GM23338 (cell line): ENCODE results near the gene ART1. TPM values are rescaled to one million over a fixed set of nuclear protein-coding genes. Genes with fewer than 3 reads are reported as not detected.

ENCODE experiments used
- ATAC-seq: fragments of 200-7000 bp; cut with Tn5 transposase; 3 replicates; pipeline ENCODE4 v1.9.1; 2020
- DNase-seq: peaks from one replicate; pipeline ENCODE4 v3.0.0-alpha.2; 2015; ENCODE audit warnings: low spot score
- H2AFZ ChIP-seq: fragments of 200-600 bp; sonication (generic); 2 replicates; pipeline ENCODE4 v1.8.0; 2016; ENCODE audit warnings: antibody characterized with exemption, mild to moderate bottlenecking, moderate library complexity
- H3F3A ChIP-seq: fragments of 200-600 bp; sonication (generic); replicated peaks from 2 replicates; pipeline ENCODE4 v1.8.0; 2017; ENCODE audit warnings: antibody characterized with exemption, mixed run types, low read depth
- H3K27ac ChIP-seq: fragments of 200-600 bp; sonication (generic); 2 replicates; pipeline ENCODE4 v1.6.1; 2016; ENCODE audit warnings: low read depth
- H3K27me3 ChIP-seq: fragments of 200-600 bp; sonication (generic); 2 replicates; pipeline ENCODE4 v1.8.0; 2016; ENCODE audit warnings: mild to moderate bottlenecking, mixed run types, moderate library complexity; ENCODE audit not compliant: insufficient read depth
- H3K36me3 ChIP-seq: fragments of 200-600 bp; sonication (generic); 2 replicates; pipeline ENCODE4 v1.8.0; 2016; ENCODE audit warnings: mild to moderate bottlenecking; ENCODE audit not compliant: insufficient read depth
- H3K4me1 ChIP-seq: fragments of 200-600 bp; sonication (generic); 2 replicates; pipeline ENCODE4 v1.8.0; 2016; ENCODE audit warnings: mild to moderate bottlenecking, moderate library complexity; ENCODE audit not compliant: insufficient read depth
- H3K4me2 ChIP-seq: fragments of 200-600 bp; sonication (generic); 2 replicates; pipeline ENCODE4 v1.7.1; 2017; ENCODE audit warnings: mixed run types
- H3K4me3 ChIP-seq: fragments of 200-600 bp; sonication (generic); 2 replicates; pipeline ENCODE4 v1.6.1; 2016; ENCODE audit warnings: mixed run types
- H3K79me2 ChIP-seq: fragments of 200-600 bp; sonication (generic); replicated peaks from 2 replicates; pipeline ENCODE4 v1.8.0; 2017; ENCODE audit warnings: mild to moderate bottlenecking; ENCODE audit not compliant: insufficient read depth
- H3K9me2 ChIP-seq: fragments of 200-600 bp; sonication (generic); 2 replicates; pipeline ENCODE4 v1.8.0; 2017; ENCODE audit not compliant: insufficient read depth
- H4K20me1 ChIP-seq: fragments of 200-600 bp; sonication (generic); replicated peaks from 2 replicates; pipeline ENCODE4 v1.8.0; 2017; ENCODE audit warnings: mild to moderate bottlenecking; ENCODE audit not compliant: insufficient read depth
- H3K27ac Mint-ChIP-seq: 2 replicates; pipeline ENCODE4 v1.8.0; 2020; ENCODE audit warnings: inconsistent platforms, mild to moderate bottlenecking, moderate library complexity, mixed read lengths
- H3K27me3 Mint-ChIP-seq: 3 replicates; pipeline ENCODE4 v1.8.0; 2022; ENCODE audit warnings: low read depth, mild to moderate bottlenecking, moderate library complexity, mixed read lengths, inconsistent platforms; ENCODE audit not compliant: insufficient read depth, poor library complexity
- H3K36me3 Mint-ChIP-seq: 3 replicates; pipeline ENCODE4 v1.8.0; 2021; ENCODE audit warnings: low read depth, mild to moderate bottlenecking, inconsistent platforms, moderate library complexity, mixed read lengths
- H3K4me1 Mint-ChIP-seq: 3 replicates; pipeline ENCODE4 v1.8.0; 2020; ENCODE audit warnings: mild to moderate bottlenecking, inconsistent platforms, mixed read lengths
- H3K4me3 Mint-ChIP-seq: 3 replicates; pipeline ENCODE4 v1.8.0; 2021; ENCODE audit warnings: moderate library complexity, mild to moderate bottlenecking, inconsistent platforms, mixed read lengths
- H3K9me3 Mint-ChIP-seq: 3 replicates; pipeline ENCODE4 v1.8.0; 2020; ENCODE audit warnings: moderate library complexity, mild to moderate bottlenecking, inconsistent platforms, mixed read lengths
- CREB1 ChIP-seq: fragments of 250-450 bp; sonication (Bioruptor Pico); IDR thresholded peaks from 2 replicates; pipeline ENCODE4 v1.5.0; 2020; ENCODE audit warnings: low read depth, mild to moderate bottlenecking, moderate library complexity
- EZH2 ChIP-seq: fragments of 200-600 bp; sonication (generic); IDR thresholded peaks from one replicate; pipeline ENCODE4 v1.8.0; 2017; ENCODE audit warnings: antibody characterized with exemption, mild to moderate bottlenecking, low read depth; ENCODE audit not compliant: unreplicated experiment
- EZH2phosphoT487 ChIP-seq: fragments of 200-600 bp; sonication (generic); IDR thresholded peaks from one replicate; pipeline ENCODE4 v1.8.1; 2018; ENCODE audit warnings: antibody characterized with exemption; ENCODE audit not compliant: unreplicated experiment
- JUNB ChIP-seq: IDR thresholded peaks from one replicate; pipeline ENCODE4 v1.6.1; 2016; ENCODE audit warnings: antibody characterized with exemption; ENCODE audit not compliant: unreplicated experiment
- NANOG ChIP-seq: IDR thresholded peaks from 2 replicates; pipeline ENCODE4 v1.6.1; 2016; ENCODE audit warnings: antibody characterized with exemption, borderline replicate concordance
- POLR2AphosphoS5 ChIP-seq: IDR thresholded peaks from 2 replicates; pipeline ENCODE4 v1.6.1; 2016; ENCODE audit warnings: antibody characterized with exemption, low read depth
- ZNF331 ChIP-seq: fragments of 250-450 bp; sonication (Bioruptor Pico); IDR thresholded peaks from 2 replicates; pipeline ENCODE4 v1.5.0; 2020; ENCODE audit warnings: low read depth, mild to moderate bottlenecking, moderate library complexity
- polyA plus RNA-seq: library from polyadenylated mRNA; unstranded; fragments of >200 nt; fragmentation: Nextera tagmentation; extraction: Ambion mirVana; gene quantifications from 2 replicates; pipeline ENCODE4 v1.2.1, GENCODE V29; 2016
- total RNA-seq: library from RNA; depleted of rRNA; stranded (reverse); fragments of >200 nt; shearing (Covaris generic); gene quantifications from 2 replicates; pipeline ENCODE4 v1.2.3, GENCODE V29; 2014
- TF ChIP-seq, protein P1 (sequence below): fragments of 250-450 bp; sonication (Bioruptor Pico); IDR thresholded peaks from 2 replicates; pipeline ENCODE4 v1.5.0; 2020; ENCODE audit warnings: mild to moderate bottlenecking, moderate library complexity
- TF ChIP-seq, protein P2 (sequence below), 2 experiments: fragments of 200-600 bp in 1 of 2; sonication (generic) in 1 of 2; conservative IDR thresholded peaks; 2 replicates each; pipeline versions ENCODE4 v1.5.1 to v1.6.1; 2016 to 2017; ENCODE audit warnings: antibody characterized with exemption in 2 of 2, low read depth in 2 of 2, mild to moderate bottlenecking in 2 of 2, moderate library complexity in 1 of 2
- TF ChIP-seq, protein P3 (sequence below): IDR thresholded peaks from one replicate; pipeline ENCODE4 v1.6.1; 2018; ENCODE audit warnings: antibody characterized with exemption; ENCODE audit not compliant: unreplicated experiment

The ART1 gene
- total and polyA plus RNA-seq, 2 experiments from 2014 or later: not detected

DNA sequence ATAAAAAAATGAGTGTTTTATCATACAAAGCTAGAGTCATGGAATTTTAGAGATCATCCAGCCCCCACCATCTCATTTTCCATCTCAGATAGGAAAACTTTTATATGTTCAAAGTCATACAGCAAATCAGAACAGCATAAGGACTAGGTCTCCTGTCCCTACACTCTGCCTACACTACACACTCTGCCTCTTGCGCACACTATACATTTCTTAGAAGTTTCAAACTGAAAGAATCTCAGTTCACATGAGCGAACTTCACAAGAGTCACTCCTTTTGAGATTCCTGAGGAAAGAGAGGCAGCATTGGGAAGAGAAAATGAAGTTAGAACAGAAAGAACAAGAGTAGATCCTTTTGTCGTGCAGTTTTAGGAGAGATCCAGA is 39.7 kb upstream of the ART1 start (continued):
- TF ChIP-seq, protein P1, sequence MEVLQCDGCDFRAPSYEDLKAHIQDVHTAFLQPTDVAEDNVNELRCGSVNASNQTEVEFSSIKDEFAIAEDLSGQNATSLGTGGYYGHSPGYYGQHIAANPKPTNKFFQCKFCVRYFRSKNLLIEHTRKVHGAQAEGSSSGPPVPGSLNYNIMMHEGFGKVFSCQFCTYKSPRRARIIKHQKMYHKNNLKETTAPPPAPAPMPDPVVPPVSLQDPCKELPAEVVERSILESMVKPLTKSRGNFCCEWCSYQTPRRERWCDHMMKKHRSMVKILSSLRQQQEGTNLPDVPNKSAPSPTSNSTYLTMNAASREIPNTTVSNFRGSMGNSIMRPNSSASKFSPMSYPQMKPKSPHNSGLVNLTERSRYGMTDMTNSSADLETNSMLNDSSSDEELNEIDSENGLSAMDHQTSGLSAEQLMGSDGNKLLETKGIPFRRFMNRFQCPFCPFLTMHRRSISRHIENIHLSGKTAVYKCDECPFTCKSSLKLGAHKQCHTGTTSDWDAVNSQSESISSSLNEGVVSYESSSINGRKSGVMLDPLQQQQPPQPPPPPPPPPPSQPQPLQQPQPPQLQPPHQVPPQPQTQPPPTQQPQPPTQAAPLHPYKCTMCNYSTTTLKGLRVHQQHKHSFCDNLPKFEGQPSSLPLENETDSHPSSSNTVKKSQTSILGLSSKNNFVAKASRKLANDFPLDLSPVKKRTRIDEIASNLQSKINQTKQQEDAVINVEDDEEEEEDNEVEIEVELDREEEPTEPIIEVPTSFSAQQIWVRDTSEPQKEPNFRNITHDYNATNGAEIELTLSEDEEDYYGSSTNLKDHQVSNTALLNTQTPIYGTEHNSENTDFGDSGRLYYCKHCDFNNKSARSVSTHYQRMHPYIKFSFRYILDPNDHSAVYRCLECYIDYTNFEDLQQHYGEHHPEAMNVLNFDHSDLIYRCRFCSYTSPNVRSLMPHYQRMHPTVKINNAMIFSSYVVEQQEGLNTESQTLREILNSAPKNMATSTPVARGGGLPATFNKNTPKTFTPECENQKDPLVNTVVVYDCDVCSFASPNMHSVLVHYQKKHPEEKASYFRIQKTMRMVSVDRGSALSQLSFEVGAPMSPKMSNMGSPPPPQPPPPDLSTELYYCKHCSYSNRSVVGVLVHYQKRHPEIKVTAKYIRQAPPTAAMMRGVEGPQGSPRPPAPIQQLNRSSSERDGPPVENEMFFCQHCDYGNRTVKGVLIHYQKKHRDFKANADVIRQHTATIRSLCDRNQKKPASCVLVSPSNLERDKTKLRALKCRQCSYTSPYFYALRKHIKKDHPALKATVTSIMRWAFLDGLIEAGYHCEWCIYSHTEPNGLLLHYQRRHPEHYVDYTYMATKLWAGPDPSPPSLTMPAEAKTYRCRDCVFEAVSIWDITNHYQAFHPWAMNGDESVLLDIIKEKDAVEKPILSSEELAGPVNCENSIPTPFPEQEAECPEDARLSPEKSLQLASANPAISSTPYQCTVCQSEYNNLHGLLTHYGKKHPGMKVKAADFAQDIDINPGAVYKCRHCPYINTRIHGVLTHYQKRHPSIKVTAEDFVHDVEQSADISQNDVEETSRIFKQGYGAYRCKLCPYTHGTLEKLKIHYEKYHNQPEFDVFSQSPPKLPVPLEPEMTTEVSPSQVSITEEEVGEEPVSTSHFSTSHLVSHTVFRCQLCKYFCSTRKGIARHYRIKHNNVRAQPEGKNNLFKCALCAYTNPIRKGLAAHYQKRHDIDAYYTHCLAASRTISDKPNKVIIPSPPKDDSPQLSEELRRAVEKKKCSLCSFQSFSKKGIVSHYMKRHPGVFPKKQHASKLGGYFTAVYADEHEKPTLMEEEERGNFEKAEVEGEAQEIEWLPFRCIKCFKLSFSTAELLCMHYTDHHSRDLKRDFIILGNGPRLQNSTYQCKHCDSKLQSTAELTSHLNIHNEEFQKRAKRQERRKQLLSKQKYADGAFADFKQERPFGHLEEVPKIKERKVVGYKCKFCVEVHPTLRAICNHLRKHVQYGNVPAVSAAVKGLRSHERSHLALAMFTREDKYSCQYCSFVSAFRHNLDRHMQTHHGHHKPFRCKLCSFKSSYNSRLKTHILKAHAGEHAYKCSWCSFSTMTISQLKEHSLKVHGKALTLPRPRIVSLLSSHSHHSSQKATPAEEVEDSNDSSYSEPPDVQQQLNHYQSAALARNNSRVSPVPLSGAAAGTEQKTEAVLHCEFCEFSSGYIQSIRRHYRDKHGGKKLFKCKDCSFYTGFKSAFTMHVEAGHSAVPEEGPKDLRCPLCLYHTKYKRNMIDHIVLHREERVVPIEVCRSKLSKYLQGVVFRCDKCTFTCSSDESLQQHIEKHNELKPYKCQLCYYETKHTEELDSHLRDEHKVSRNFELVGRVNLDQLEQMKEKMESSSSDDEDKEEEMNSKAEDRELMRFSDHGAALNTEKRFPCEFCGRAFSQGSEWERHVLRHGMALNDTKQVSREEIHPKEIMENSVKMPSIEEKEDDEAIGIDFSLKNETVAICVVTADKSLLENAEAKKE (CRISPR knock-in tag): no peak
- no peak for TF ChIP-seq NANOG
- TF ChIP-seq, protein P2, sequence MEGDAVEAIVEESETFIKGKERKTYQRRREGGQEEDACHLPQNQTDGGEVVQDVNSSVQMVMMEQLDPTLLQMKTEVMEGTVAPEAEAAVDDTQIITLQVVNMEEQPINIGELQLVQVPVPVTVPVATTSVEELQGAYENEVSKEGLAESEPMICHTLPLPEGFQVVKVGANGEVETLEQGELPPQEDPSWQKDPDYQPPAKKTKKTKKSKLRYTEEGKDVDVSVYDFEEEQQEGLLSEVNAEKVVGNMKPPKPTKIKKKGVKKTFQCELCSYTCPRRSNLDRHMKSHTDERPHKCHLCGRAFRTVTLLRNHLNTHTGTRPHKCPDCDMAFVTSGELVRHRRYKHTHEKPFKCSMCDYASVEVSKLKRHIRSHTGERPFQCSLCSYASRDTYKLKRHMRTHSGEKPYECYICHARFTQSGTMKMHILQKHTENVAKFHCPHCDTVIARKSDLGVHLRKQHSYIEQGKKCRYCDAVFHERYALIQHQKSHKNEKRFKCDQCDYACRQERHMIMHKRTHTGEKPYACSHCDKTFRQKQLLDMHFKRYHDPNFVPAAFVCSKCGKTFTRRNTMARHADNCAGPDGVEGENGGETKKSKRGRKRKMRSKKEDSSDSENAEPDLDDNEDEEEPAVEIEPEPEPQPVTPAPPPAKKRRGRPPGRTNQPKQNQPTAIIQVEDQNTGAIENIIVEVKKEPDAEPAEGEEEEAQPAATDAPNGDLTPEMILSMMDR (conservative IDR thresholded peaks at IDR 0.05; ENCODE audit: low read depth in 2 of 2): no peak
- TF ChIP-seq ZNF331 (CRISPR knock-in tag): no peak
- TF ChIP-seq EZH2: no peak
- no peak for TF ChIP-seq POLR2AphosphoS5

DNA sequence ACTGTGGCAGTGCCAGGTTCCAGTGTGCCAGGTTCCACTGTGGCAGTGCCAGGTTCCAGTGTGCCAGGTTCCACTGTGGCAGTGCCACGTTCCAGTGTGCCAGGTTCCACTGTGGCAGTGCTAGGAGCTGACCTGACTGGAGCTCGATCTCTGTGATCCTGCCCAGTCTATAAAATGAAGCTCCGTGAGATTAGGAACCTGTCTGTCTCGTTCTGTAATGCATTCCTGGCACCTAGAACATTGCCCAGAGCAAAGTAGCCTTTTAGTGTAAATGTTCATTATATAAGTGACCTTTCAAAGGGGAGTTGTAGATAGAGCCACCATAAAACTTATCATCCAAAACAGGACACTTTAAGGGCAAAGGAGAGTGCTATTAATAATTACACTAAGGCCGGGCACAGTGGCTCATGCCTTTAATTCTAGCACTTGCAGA is 39.1 kb upstream of the ART1 start:
- Histone ChIP-seq H3K4me3 (no peak overlapping the region), H3F3A (no peaks in the 10 kb centered on the region), H2AFZ (no peak overlapping the region), H3K4me1 (no peaks in the 10 kb centered on the region), H3K27me3 (no peaks in the 10 kb centered on the region), H4K20me1 (no peaks in the 10 kb centered on the region), H3K4me2 (no peak overlapping the region), H3K27ac (no peak overlapping the region), H3K36me3 (no peaks in the 10 kb centered on the region), H3K79me2 (no peaks in the 10 kb centered on the region), H3K9me2 (no peaks in the 10 kb centered on the region)
- Mint-ChIP-seq H3K4me1 (no peaks in the 10 kb centered on the region), H3K27me3 (no peaks in the 10 kb centered on the region), H3K9me3 (no peaks in the 10 kb centered on the region), H3K36me3 (no peaks in the 10 kb centered on the region), H3K4me3 (no peak overlapping the region), H3K27ac (no peak overlapping the region)
- no peak for ATAC-seq
- DNase-seq: no peak
- TF ChIP-seq, protein P3, sequence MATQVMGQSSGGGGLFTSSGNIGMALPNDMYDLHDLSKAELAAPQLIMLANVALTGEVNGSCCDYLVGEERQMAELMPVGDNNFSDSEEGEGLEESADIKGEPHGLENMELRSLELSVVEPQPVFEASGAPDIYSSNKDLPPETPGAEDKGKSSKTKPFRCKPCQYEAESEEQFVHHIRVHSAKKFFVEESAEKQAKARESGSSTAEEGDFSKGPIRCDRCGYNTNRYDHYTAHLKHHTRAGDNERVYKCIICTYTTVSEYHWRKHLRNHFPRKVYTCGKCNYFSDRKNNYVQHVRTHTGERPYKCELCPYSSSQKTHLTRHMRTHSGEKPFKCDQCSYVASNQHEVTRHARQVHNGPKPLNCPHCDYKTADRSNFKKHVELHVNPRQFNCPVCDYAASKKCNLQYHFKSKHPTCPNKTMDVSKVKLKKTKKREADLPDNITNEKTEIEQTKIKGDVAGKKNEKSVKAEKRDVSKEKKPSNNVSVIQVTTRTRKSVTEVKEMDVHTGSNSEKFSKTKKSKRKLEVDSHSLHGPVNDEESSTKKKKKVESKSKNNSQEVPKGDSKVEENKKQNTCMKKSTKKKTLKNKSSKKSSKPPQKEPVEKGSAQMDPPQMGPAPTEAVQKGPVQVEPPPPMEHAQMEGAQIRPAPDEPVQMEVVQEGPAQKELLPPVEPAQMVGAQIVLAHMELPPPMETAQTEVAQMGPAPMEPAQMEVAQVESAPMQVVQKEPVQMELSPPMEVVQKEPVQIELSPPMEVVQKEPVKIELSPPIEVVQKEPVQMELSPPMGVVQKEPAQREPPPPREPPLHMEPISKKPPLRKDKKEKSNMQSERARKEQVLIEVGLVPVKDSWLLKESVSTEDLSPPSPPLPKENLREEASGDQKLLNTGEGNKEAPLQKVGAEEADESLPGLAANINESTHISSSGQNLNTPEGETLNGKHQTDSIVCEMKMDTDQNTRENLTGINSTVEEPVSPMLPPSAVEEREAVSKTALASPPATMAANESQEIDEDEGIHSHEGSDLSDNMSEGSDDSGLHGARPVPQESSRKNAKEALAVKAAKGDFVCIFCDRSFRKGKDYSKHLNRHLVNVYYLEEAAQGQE: no peak
- TF ChIP-seq JUNB (no peak), EZH2 (no peak), EZH2phosphoT487 (no peak), POLR2AphosphoS5 (no peak), CREB1 (CRISPR knock-in tag) (no peak)
- TF ChIP-seq, protein P2 (conservative IDR thresholded peaks at IDR 0.05; ENCODE audit: low read depth in 2 of 2): no peak
